ENCODE results near the gene GPANK1.
A peak's percentile ranks its signal among the peaks of the same experiment; 100 is the strongest.

The GPANK1 gene

GRCh38 chr6:31636698-31637596, 27.9 kb downstream of the GPANK1 start:
- DNase-seq = no peak

GRCh38 chr6:31634969-31635575, 29.7 kb downstream of the GPANK1 start:
- DNase-seq = no peak

GRCh38 chr6:31634131-31634530, 30.7 kb downstream of the GPANK1 start:
- DNase-seq = no peak

- DNase-seq = no peak
These were observed 31.4 kb downstream of the GPANK1 start for GRCh38 chr6:31633447-31633846.

GRCh38 chr6:31632279-31632946, 32.4 kb downstream of the GPANK1 start:
- no peak for DNase-seq

GRCh38 chr6:31631681-31632278, 33.0 kb downstream of the GPANK1 start:
- DNase-seq = no peak

GRCh38 chr6:31631209-31631608, 33.6 kb downstream of the GPANK1 start:
- no peak for DNase-seq

GRCh38 chr6:31630177-31630934, 34.4 kb downstream of the GPANK1 start:
- no peak for DNase-seq

GRCh38 chr6:31629014-31629413, 35.8 kb downstream of the GPANK1 start:
- no peak for DNase-seq

- DNase-seq = no peak
These were observed 37.0 kb downstream of the GPANK1 start for GRCh38 chr6:31627690-31628287.

GRCh38 chr6:31626952-31627351, 37.8 kb downstream of the GPANK1 start:
- DNase-seq = no peak

- no peak for DNase-seq
These were observed 40.7 kb downstream of the GPANK1 start for GRCh38 chr6:31624070-31624469.

- DNase-seq = no peak
These were observed 42.1 kb downstream of the GPANK1 start for GRCh38 chr6:31622684-31623091.

GRCh38 chr6:31621991-31622390, 42.8 kb downstream of the GPANK1 start:
- no peak for DNase-seq

GRCh38 chr6:31621320-31621939, 43.4 kb downstream of the GPANK1 start:
- DNase-seq = no peak

GRCh38 chr6:31620586-31621319, 44.0 kb downstream of the GPANK1 start, which contains the start of gene PRRC2A:
Gene PRRC2A, plus strand, starts transcription at chr6:31620715. Its CDS starts 2,075 bp downstream, at chr6:31622790.
- DNase-seq = peak; percentile 93

- peak; percentile 95 for DNase-seq
These were observed 44.8 kb downstream of the GPANK1 start for GRCh38 chr6:31619805-31620585.

GRCh38 chr6:31617010-31617409, 47.8 kb downstream of the GPANK1 start:
- DNase-seq = no peak

GRCh38 chr6:31615748-31616147, 49.0 kb downstream of the GPANK1 start:
- no peak for DNase-seq
